Right atrium auricular region (tissue), 2 donors: ENCODE data around the gene MRPL55. TPM values are rescaled to one million over a fixed set of nuclear protein-coding genes. Genes with fewer than 3 reads are reported as not detected.

Source experiments
- DNase-seq: peaks from one replicate; pipeline ENCODE4 v3.0.0-alpha.2; 2019; ENCODE audit warnings: low spot score
- H3K27ac ChIP-seq, 2 donors: fragments of 200-600 bp; sonication (generic); 1 replicate in 1 of 2; 2 replicates in 1 of 2; pipeline ENCODE4 v1.5.1; 2016 to 2019
- H3K27me3 ChIP-seq, 2 donors: fragments of 200-600 bp; sonication (generic); one replicate each; pipeline versions ENCODE4 v1.5.1 to v1.6.0; 2017 to 2019
- H3K36me3 ChIP-seq: fragments of 200-600 bp; sonication (generic); one replicate; pipeline ENCODE4 v1.5.1; 2016
- H3K4me1 ChIP-seq, 2 donors: fragments of 200-600 bp; sonication (generic); one replicate each; pipeline versions ENCODE4 v1.5.1 to v1.6.0; 2017 to 2019
- H3K4me3 ChIP-seq, 2 donors: fragments of 200-600 bp; sonication (generic); 1 replicate in 1 of 2; 2 replicates in 1 of 2; pipeline ENCODE4 v1.5.1; 2017 to 2019; ENCODE audit warnings: mild to moderate bottlenecking in 1 of 2, moderate library complexity in 1 of 2
- H3K9me3 ChIP-seq, 2 donors: fragments of 200-600 bp; sonication (generic); one replicate each; pipeline ENCODE4 v1.5.1; 2019
- microRNA-seq, 2 donors: library from miRNA; unstranded; fragments of <30 nt; microRNA quantifications; one replicate each; pipeline ENCODE4, GENCODE V29; 2016 to 2017; ENCODE audit warnings: borderline number of aligned reads in 2 of 2, borderline replicate concordance in 1 of 2
- total RNA-seq, 2 donors: library from RNA; depleted of rRNA; stranded (reverse); fragments of >200 nt; gene quantifications; one replicate each; pipeline ENCODE4 v1.1.0, GENCODE V29; 2016
- TF ChIP-seq, protein P1 (sequence below), 2 donors: fragments of 200-600 bp; sonication (generic); IDR thresholded peaks; one replicate each; pipeline ENCODE4 v1.5.1; 2019; ENCODE audit warnings: antibody characterized with exemption in 2 of 2

Gene MRPL55
- total RNA-seq, 2 donors from 2014 or later, result 76.6 to 81.2 TPM

DNA sequence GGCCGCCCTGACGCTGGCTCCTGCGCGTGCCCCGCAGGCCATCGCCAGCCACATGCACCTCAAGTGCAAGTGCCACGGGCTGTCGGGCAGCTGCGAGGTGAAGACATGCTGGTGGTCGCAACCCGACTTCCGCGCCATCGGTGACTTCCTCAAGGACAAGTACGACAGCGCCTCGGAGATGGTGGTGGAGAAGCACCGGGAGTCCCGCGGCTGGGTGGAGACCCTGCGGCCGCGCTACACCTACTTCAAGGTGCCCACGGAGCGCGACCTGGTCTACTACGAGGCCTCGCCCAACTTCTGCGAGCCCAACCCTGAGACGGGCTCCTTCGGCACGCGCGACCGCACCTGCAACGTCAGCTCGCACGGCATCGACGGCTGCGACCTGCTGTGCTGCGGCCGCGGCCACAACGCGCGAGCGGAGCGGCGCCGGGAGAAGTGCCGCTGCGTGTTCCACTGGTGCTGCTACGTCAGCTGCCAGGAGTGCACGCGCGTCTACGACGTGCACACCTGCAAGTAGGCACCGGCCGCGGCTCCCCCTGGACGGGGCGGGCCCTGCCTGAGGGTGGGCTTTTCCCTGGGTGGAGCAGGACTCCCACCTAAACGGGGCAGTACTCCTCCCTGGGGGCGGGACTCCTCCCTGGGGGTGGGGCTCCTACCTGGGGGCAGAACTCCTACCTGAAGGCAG, 50.0 kb downstream of the MRPL55 start:
- no peak for DNase-seq
- H3K36me3 ChIP-seq, result no peaks in the 10 kb centered on the region
- peak overlapping the region in 1 of 2 donors; percentile 17 for H3K4me3 ChIP-seq

DNA sequence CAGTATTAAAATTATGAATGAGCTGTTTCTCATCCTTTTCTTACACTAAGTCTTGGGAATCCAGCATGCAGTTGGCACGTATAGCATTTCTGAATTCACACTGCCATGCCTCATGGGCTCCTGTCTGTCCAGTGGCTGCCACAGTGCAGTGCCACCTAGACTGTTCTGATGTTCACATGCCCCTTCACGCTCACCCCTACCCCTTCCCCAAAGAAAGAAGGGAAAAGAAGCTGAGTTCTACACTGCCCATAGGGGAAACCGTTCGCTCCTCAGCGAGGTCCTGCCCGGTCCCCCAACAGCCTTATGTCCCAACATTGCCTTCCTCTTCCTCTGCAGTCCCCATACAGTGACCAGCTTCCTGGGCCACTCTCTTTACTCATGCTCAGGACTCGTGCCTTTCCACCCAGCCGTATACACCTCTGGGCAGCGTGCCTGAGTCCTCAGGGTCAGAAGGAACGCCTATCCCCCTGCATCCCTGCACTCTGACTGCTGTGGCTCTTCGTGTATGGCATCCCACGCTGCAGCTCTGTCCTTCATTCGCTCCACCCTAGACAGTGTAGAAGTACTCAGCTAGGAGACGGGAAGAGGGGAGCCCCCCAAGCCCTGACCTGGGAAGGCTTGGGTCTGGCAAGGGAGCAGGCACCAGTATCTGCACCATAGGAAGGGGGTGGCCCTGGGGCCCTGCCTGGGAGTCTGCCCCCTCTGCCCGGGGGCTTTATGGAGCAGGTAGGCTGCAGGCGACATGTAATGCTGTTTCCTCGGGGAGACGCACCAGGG, 50.7 kb downstream of the MRPL55 start:
- TF ChIP-seq, protein P1, sequence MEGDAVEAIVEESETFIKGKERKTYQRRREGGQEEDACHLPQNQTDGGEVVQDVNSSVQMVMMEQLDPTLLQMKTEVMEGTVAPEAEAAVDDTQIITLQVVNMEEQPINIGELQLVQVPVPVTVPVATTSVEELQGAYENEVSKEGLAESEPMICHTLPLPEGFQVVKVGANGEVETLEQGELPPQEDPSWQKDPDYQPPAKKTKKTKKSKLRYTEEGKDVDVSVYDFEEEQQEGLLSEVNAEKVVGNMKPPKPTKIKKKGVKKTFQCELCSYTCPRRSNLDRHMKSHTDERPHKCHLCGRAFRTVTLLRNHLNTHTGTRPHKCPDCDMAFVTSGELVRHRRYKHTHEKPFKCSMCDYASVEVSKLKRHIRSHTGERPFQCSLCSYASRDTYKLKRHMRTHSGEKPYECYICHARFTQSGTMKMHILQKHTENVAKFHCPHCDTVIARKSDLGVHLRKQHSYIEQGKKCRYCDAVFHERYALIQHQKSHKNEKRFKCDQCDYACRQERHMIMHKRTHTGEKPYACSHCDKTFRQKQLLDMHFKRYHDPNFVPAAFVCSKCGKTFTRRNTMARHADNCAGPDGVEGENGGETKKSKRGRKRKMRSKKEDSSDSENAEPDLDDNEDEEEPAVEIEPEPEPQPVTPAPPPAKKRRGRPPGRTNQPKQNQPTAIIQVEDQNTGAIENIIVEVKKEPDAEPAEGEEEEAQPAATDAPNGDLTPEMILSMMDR (IDR thresholded peaks at IDR 0.05), result no peak
- Histone ChIP-seq H3K4me3 (no peak overlapping the region), H3K27ac (no peak overlapping the region), H3K4me1 (peaks cover 0 to 22% of the 10 kb centered on the region in 2 donors), H3K9me3 (peaks cover 0 to 11% of the 10 kb centered on the region in 2 donors), H3K27me3 (peaks cover 26 to 32% of the 10 kb centered on the region in 2 donors), H3K36me3 (no peaks in the 10 kb centered on the region)
- DNase-seq, result no peak

More for the DNA sequence above, 50.0 kb downstream of the MRPL55 start:
- H3K9me3 ChIP-seq, result peaks cover 0 to 4% of the 10 kb centered on the region in 2 donors
- H3K4me1 ChIP-seq, result peaks cover 0 to 22% of the 10 kb centered on the region in 2 donors
- peaks cover 26 to 32% of the 10 kb centered on the region in 2 donors for H3K27me3 ChIP-seq
- TF ChIP-seq, protein P1 (IDR thresholded peaks at IDR 0.05), result no peak
- no peak overlapping the region for H3K27ac ChIP-seq

Small RNA genes lying within 50 kb of the gene (microRNA-seq; reads per million reads assigned to microRNA genes)
- gene MIR3620, result 1.4 to 7.8 reads per million in 2 donors

Other genes starting within 250 kb of the MRPL55 start
- 1 to 10 TPM in 1 of 2 donors, under 1 TPM in 1; 0.78 to 2.2 TPM for gene WNT9A, start 161.4 kb downstream of the MRPL55 start, total RNA-seq
- gene WNT3A, start 102.3 kb downstream of the MRPL55 start, total RNA-seq, result not detected
- gene ARF1, start 26.6 kb downstream of the MRPL55 start, total RNA-seq, result 100 to 1,000 TPM; 375 to 422 TPM
- 1 to 10 TPM; 4.5 to 4.9 TPM for gene C1orf35, start 6.0 kb downstream of the MRPL55 start, total RNA-seq
- 100 to 1,000 TPM; 179 to 277 TPM for gene GUK1, start 31.0 kb upstream of the MRPL55 start, total RNA-seq
- gene GJC2, start 40.6 kb upstream of the MRPL55 start, total RNA-seq, result 1 to 10 TPM in 1 of 2 donors, under 1 TPM in 1; 0.93 to 2.3 TPM
- gene IBA57, start 56.5 kb upstream of the MRPL55 start, total RNA-seq, result 1 to 10 TPM; 6.7 to 7.1 TPM
- 100 to 1,000 TPM; 159 to 317 TPM for gene OBSCN, start 98.7 kb upstream of the MRPL55 start, total RNA-seq